NCI-H2227 treated with DMSO at 0.1 percent for 48 hours (cell line): ENCODE measurements around the gene ING5.
"Not testable (repeated sequence)": the region's sequence is repeated elsewhere in the genome, so short reads cannot be mapped to it uniquely, and the experiment has no call there.

Experiments
- DNase-seq: peaks from one replicate; lab custom pipeline; 2025; lab: John Stamatoyannopoulos, UW

The ING5 gene

DNA sequence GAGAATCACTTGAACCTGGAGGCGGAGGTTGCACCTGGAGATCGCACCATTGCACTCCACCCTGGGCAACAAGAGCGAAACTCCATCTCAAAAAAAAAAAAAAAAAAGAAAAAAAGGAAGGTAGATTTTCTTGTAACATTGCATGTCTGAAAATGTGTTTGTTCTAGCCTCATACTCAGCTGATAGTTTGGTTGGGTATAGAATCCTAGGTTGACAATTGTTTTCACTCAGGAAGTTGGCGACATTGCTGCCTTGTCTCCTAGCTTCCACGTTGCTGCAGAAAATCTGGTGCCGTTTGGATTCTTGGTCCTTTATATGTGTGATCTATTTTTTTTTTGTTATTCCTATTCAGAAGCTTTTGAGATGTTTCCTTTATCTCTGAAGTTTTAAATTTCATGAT is 4.7 kb downstream of the ING5 start:
- DNase-seq, result no peak

DNA sequence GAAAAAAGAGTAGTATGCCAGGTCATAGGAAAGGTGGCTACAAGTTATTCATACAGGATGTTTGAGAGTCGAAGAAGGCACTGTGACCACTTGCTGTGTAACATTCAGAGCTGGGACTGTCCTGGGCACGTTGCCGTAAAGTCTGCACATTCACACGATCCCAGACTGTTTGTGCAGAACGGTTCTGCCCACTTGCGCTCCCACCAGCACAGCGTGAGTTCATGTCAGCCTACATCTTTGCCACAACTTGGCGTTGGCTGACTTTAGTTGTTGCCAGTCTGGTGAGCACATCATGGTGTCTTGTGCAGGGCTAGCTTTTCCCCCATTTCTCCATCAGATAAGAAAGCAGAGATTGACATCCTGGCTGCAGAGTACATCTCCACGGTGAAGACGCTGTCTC is 7.0 kb downstream of the ING5 start:
- DNase-seq, result no peak

DNA sequence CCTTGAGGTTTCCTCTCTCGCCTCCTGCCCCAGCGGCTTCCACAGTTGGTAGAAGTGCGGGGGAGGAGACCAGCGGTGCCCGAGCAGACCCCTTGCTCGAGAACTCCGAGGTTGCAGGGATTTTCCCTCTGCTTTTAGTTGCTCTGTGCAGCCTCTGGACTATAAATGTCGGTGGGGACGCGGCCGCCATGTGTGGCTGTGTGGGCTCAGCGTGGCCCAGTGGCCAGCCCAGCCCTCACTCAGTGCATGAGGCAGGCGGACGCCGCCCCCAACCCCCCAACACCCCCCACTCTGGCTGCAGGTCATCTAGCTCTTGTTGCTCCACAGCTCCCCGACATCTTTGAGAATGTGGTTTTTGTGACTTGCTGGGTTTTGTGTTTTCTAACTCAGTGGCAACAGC is 17.3 kb downstream of the ING5 start:
- no peak for DNase-seq

DNA sequence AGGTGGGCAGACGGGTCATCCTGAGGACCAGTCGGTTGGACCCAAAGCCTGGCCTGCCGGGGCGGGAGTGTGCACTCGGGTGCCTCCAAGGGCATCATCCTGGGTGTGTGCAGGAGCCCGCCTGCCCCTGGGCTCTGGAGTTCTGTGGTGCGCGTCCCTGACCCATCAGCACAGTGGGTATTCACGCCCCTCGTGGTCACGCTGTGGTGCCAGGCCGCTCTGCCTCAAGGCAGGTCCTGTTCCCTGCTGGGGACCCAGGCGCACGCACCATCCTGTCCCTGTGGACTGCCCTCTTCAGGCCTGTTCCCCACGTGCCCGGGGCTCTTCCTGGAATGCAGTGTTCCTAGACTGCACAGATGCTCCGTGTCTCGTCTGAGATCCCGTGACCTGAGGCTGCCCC is 18.3 kb downstream of the ING5 start:
- no peak for DNase-seq

DNA sequence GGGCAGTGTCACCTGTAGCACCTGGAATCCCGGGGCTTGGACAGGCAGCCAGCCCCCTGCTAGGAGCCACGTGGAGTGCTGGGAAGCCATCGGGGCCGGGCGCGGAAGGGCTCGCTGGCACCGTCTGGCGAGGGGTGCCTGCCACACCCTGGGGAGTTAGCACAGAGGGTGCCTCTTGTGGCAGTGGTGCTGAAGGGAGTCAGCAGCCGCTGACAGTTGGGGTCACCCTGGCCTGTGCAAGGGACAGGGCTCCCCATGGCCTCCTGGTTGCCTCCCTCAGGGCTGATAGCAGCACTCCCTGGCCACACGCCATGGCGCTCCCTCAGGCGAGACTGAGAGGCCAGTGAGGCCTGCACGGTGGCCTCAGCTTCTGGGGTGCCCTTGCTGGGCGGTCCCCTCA is 18.7 kb downstream of the ING5 start:
- no peak for DNase-seq

DNA sequence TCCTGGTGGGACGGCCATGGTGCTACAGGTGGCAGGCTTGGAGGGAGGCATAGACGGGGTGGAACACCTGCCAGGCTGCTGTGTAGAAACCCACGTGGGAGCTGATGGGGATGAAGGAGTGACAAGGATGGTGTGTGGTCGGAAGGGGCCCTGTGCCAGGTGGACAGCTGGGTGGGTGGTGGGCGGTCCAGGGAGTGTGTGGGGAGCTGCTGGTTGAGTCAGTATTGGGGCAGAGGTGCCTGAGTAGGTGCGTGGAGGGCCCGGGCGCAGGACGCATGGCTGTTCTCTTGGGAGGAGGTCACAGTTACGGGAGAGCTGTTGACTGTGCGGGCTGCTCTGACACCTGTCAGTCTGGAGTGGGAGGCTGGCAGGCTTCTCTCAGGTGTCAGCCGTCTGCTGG is 20.0 kb downstream of the ING5 start:
- no peak for DNase-seq

DNA sequence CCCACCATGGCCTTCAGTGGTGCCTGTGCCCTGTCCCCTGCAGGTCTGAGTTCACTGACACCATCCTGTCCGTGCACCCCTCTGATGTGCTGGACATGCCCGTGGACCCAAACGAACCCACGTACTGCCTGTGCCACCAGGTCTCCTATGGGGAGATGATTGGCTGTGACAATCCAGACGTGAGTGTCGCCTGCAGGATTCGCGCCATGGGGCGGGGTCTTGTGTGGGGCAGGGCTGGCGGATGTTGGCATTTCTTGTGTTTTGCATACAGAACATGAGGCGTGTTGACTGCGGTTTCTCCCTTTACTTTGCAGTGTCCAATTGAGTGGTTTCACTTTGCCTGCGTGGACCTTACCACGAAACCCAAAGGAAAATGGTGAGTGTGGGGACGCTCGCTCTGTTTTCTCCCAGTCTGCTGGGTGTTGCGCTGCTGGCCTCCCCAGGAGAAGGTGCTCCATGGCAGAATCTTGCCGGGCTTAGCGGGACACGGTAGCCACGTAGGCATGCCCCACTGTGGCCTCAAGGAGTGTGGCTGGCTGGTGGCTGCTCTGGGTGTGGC is 21.1 kb downstream of the ING5 start:
- DNase-seq, result no peak

DNA sequence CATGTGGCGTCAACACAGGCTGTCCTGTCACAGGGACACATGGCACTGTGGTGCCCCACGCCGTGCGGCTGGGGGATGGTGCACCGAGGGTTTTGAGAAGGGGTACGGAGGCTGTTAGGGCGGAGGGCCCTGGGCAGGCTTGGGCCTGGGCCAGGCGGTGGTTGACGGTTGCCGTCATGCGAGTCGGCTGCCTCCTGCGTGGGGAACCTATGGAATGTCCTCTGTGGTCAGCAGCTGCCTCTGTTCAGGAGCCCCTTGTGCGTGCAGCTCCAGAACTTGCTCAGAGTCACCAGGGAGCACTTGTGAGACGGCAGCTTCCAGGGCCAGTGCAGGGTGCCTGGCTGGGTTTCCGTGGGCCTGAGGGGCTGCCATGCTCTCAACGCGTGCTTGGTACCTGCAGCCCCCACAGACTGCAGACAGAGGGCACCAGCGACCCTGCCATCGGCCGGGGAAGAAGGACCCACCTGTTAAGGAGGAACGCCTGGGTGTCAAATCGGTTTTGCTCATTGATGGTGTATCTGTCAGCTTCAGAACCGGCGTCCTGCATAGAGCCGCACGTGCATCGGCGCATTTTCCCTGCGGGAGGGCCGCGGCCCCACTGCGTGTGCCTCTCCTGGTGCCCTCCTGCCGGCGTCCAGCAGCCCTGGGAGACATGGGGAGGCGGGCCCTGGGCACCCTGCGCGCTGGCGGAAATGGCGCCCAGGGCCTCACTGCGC is 22.6 kb downstream of the ING5 start:
- DNase-seq, result no peak

DNA sequence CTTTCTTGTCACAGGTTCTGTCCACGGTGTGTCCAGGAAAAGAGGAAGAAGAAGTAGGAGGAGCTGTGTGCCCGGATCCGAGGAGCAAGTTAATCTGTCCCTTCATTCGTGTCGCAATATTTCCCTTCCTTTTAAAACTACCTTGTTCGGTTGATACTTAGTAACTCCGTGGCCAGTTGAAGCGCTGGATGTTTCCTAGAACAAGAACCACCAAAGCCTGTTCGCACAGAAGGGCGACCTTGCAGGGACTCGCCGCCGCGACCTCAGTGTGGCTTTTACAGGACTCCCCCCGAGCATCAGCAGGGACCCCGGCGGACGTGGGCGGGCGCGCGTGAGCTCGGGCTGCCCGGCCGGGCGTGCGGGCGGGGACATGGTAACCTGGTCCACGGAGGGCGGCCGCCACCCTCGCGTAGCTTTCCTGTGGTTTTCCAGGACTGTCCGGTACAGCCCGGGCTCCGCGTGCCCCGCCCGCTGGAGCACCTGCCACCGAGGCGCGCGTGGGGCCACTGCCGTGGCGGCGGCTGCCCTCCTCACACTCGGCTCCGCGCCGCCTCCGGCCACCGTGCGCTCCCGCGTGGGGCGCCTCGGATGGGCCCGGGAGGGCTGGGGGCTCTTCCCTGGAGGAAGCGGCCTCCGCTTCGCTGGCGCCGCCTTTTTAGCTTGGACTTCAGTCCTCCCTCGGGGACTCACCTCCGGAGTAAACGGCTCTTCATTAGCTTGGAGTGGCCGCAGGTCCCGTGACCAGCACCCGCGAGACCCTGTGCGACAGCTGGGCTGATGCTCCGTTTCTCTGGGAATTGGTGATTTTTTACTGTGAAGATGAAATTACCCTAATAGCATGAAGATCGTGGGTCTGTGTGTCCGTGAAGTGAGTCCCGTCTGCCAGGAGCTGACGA is 23.4 kb downstream of the ING5 start:
- DNase-seq, result no peak

DNA sequence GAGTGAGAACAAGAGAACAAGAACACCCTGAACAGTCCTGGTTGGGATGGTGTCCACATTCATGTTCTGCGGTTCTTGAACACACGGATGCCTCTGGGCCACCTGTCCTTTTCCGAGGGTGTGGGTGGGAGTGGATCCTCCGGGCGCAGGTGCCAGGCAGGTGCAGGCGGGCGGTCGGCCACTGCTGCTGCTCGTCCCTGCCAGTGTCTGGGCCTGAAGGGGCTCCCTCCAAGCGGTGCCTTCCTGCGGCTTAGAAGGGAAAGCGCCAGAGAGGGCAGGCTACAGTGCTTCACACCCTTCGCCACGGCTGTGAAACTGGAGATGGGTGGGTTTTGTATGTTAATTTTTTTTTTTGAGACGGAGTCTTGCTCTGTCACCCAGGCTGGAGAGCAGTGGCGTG is 24.6 kb downstream of the ING5 start:
- no peak for DNase-seq

DNA sequence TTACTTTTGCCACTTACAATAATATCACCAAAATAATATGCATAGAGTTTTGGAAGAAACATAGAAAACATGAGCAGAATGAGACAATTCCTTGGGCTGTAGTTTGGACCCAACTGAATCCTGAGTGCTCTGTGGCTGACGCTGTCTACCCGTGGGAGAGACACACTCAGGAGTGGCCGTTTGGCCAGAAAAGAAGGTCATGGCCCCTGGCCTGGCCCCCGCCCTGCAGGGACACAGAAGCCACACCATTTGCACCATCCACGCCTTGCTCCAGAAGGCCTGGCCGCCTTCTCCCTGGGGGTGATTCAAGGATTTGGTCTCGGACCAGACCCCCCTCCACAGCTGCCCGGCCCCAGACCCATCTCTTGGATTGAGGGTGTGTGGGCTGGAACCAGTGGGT is 26.2 kb downstream of the ING5 start:
- DNase-seq, result no peak

DNA sequence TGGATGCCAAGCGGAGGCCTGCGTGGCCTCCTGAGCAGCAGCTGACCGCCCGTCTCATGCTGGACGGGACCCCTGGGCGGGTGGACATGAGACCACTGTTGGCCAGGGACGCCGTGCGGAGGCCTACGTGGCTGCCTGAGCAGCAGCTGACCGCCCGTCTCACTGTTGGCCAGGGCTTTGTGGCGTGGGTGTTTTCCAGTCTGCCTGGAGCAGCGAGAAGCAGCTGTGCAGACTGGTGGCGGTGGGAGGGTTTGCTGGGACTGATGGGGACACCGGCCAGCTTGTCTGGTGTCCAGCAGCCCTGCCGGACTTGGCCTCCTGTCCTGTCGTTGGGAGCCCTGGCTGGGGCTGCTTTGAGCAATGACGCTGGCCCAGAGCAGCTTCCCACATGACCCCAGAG is 26.8 kb downstream of the ING5 start:
- DNase-seq, result no peak

DNA sequence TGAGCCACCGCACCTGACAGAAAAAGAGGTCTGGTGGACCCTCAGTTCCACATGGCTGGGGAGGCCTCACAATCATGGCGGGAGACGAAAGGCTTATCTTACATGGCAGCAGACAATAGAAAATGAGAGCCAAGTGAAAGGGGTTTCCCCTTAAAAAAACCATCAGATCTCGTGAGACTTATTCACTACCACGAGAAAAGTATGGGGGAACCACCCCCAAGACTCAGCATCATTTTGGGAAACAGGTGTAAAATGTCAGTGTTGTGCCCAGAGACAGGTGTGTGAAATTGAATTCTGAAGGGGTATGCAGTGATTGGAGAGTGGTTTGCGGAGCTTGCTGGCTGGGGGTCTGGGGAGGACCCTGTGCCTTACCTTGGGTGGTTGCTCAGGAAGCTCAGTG is 28.0 kb downstream of the ING5 start:
- no peak for DNase-seq

DNA sequence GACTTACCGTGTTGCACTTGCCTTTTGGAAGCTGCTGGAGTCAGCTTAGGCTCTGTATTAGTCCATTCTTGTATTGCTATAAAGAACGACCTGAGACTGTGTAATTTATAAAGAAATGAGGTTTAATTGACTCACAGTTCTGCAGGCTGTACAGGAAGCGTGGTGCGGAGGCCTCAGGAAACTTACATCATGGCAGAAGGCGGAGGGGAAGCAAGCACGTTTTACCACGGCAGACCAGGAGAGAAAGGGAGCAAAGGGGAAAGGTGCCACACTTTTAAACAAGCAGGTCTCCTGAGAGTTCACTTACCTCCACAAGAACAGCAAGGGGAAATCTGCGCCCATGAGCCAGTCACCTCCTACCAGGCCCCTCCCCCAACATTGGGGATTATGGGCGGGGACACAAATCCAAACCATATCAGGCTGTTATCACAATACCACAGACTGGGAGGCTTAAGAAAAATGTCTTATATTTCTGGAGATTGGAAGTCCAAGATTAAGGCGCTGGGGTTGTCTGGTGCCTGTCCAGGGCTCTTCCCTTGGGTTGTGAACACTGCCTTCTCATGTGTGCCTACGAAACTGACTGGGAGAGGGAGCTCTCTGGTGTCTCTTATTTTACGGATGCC is 28.9 kb downstream of the ING5 start:
- DNase-seq, result no peak

DNA sequence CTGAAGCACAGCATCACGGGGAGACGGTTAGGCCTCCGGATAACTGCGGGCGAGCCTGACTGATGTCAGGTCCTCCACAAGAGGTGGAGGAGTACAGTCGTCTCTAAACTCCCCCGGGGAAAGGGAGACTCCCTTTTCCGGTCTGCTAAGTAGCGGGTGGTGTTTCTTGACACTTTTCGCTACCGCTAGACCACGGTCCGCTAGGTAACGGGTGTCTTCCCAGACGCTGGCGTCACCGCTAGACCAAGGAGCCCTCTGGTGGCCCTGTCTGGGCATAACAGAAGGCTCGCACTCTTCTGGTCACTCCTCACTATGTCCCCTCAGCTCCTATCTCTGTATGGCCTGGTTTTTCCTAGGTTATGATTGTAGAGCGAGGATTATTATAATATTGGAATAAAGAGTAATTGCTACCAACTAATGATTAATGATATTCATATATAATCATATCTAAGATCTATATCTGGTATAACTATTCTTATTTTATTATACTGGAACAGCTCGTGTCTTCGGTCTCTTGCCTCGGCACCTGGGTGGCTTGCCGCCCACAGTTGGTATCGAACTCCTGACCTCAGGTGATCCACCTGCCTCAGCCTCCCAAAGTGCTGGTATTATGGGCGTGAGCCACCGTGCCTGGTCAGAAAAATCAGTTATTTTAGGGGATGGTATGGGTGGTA is 30.8 kb downstream of the ING5 start:
- DNase-seq, result not testable (repeated sequence)

DNA sequence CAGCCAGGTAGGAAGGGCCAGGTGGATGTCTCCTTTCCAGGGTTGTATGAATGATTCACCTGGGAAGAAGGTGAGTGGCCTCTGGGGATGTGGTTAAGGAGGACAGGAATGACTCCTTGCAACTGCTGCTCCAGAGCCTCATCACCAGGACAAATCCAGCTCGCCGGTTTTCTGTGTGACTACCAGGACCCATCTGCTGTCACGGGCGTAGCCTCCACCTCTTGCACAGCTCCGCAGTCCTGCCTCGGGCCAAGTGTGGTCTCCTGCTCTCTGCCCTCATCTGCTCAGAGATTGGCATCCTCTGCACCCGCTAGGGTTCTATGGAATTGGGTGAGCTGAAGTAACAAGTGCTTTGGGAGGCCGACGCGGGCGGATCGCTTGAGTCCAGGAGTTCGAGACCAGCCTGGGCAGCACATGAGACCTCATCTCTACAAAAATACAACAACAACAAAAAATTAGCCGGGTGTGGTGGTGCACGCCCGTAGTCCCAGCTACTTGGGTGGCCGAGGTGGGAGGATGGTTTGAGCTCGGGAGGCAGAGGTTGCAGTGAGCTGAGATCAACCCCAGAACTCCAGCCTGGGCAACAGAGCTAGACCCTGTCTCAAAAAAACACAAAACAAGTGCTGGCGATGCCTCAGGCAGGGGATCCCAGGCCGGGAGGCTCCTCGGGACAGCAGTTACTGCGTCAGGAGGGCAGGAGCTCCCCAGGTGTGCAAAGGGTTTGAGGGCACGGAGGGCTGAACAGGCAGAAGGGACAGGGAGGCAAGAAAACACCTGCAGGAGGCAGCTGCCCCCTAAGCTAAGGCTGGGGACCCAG is 31.8 kb downstream of the ING5 start:
- DNase-seq, result no peak

DNA sequence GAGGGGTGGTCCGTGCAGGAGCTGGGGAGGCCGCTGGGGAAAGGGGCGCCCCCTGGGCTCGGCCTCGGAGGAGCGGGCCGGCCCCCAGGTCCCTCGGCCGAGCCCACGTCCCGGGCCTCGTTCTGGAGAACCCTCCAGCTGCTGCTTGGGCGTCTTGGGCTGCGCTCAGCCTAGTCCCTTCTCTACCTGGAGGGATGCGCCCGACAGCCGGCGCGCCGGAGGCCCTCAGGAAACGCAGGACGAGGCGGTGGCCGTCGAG is 32.3 kb downstream of the ING5 start:
- DNase-seq, result no peak

DNA sequence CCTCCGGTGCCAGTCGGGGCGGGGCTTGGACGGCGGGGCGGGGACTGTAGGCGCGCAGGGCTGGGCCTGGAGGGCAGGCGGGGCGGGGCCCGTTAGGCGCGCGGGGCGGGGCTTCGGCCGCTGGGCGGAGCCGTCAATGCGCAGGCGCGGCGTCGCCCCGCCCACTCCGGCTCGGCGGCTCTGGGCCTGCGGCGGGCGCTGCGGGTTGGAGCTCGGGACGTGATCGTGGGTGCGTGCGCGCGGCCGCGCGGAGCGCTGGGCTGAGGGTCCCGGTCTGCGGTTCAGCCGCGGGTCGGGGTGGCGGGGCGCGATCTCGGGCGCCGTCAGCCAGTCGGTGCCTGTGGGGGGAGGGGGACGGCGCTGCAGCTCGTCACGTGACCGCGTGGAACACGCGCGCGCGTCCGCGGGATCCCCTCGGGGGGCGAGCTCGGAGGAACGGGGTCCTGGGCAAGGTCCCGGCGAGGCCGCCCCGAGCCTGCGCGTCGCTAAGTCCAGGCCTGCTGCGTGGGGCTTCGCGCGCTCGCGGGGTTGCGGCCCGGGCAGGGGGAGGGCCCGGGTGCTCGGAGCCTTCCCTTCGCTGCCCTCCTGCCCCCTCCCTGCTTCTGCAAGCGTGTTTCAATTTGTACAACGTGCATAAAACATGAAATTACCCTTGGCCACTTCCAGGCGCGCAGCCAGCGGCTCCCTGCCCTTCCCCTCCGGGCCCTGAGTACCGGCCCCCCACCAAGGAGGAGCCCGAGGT is 32.8 kb downstream of the ING5 start, which contains the start of gene D2HGDH:
TSS of gene D2HGDH (plus strand) at position 164 of the 742 bp plus-strand sequence. CDS start 595 bp downstream, outside the sequence.
- DNase-seq, result peak; percentile 65

DNA sequence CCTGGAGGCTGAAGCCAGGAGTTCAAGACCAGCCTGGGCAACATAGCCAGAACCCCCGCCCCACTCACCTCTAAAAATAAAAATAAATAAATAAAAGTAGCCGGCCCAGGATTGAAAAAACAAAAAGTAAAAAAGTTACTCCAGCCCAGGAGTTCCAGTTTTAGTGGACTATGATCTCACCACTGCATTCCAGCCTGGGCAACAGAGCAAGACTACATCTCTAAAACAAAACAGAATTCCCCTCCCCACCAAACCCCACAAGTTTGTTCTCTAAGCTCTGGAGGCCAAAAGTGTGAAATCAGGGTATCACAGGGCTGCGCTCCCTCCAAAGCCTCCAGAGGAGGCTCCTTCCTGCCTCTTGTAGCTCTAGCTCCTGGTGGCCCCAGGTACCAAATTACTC is 34.3 kb downstream of the ING5 start:
- no peak for DNase-seq

DNA sequence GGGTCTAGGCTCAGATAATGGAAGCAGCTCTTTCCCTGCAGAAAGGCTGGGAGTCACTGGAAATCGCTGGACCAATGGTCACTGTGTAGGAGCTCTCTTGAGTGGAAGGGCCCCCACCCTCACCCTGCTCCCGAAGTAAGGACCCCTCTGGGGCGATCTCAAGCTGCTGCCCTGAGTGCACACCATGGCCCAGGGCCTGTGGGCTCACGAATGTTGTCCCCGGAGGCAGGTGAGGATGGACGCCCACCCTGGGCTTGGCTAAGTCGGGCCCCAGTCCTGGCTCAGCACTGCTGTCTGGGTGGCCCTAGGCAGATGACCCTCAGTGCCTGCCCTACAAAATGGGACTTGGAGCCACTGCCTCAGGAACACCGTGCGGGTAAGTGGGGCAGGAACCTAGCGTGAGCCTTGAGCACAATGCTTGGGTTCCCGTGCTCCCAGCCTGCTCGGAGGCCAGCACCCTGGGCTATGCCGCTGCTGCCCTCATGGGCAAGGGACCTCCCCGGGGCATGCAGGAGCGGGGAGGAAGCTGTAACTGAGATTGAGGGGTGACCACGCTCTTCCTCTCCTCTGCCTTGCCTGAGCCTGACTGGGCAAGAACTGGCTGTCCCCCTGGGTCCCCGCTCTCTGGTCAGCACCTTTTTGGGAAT is 36.3 kb downstream of the ING5 start:
- no peak for DNase-seq
